Measurements from ENCODE around the gene SMIM31. TPM values are rescaled to one million over a fixed set of nuclear protein-coding genes. Genes with fewer than 3 reads are reported as not detected.

The SMIM31 gene
- total RNA-seq, 1 donor from 2014 or later, result 3.6 TPM

- no peak for DNase-seq (ENCODE audit: low spot score)
These were observed 30.0 kb downstream of the SMIM31 start for GRCh38 chr4:164783976-164784375.

GRCh38 chr4:164789047-164789446, 35.1 kb downstream of the SMIM31 start:
- DNase-seq (ENCODE audit: low spot score), result no peak

GRCh38 chr4:164790249-164790648, 36.3 kb downstream of the SMIM31 start:
- no peak for DNase-seq (ENCODE audit: low spot score)

- no peak for DNase-seq (ENCODE audit: low spot score)
These were observed 45.5 kb downstream of the SMIM31 start for GRCh38 chr4:164799410-164799809.

GRCh38 chr4:164800786-164801185, 46.9 kb downstream of the SMIM31 start:
- no peak for DNase-seq (ENCODE audit: low spot score)

- DNase-seq (ENCODE audit: low spot score), result peak; percentile 42
These were observed 48.5 kb downstream of the SMIM31 start for GRCh38 chr4:164802301-164802901.

- no peak for DNase-seq (ENCODE audit: low spot score)
These were observed 49.8 kb downstream of the SMIM31 start for GRCh38 chr4:164803702-164804101.

- DNase-seq (ENCODE audit: low spot score), result no peak
These were observed 53.7 kb downstream of the SMIM31 start for GRCh38 chr4:164807611-164808010.

GRCh38 chr4:164813554-164813953, 59.6 kb downstream of the SMIM31 start:
- DNase-seq (ENCODE audit: low spot score), result no peak

GRCh38 chr4:164815711-164816110, 61.8 kb downstream of the SMIM31 start:
- DNase-seq (ENCODE audit: low spot score), result no peak

GRCh38 chr4:164819366-164819765, 65.4 kb downstream of the SMIM31 start:
- no peak for DNase-seq (ENCODE audit: low spot score)

- DNase-seq (ENCODE audit: low spot score), result no peak
These were observed 67.8 kb downstream of the SMIM31 start for GRCh38 chr4:164821711-164822110.

- DNase-seq (ENCODE audit: low spot score), result no peak
These were observed 70.7 kb downstream of the SMIM31 start for GRCh38 chr4:164824581-164824980.

- DNase-seq (ENCODE audit: low spot score), result peak; percentile 50
These were observed 75.0 kb downstream of the SMIM31 start for GRCh38 chr4:164828955-164829354.

GRCh38 chr4:164846566-164846965, 92.6 kb downstream of the SMIM31 start:
- no peak for DNase-seq (ENCODE audit: low spot score)

- no peak for DNase-seq (ENCODE audit: low spot score)
These were observed 93.1 kb downstream of the SMIM31 start for GRCh38 chr4:164847016-164847415.

GRCh38 chr4:164847967-164848649, 94.2 kb downstream of the SMIM31 start:
- DNase-seq (ENCODE audit: low spot score), result no peak

Other genes starting within 250 kb of the SMIM31 start
- 2.2 TPM for gene APELA, start 123.0 kb downstream of the SMIM31 start, total RNA-seq (ENCODE audit: insufficient read depth, low replicate concordance)
- 12.3 TPM for gene TRIM61, start 223.5 kb downstream of the SMIM31 start, total RNA-seq (ENCODE audit: insufficient read depth, low replicate concordance)